ENCODE measurements around the gene ZNF677.

GRCh38 chr19:53192771-53193534, 61.7 kb downstream of the ZNF677 start, which contains the start of gene ZNF665:
- TF ChIP-seq YY1 (IDR thresholded peaks at IDR 0.05; ENCODE audit: insufficient read depth, insufficient read length) (no peak), ZNF274 (IDR thresholded peaks at IDR 0.05; ENCODE audit: low read depth, low read length) (no peak), SUZ12 (IDR thresholded peaks at IDR 0.05; ENCODE audit: extremely low read depth, insufficient read depth, insufficient read length) (no peak)
